Liver (tissue), 9 donors: ENCODE data around the gene NOVA2. TPM values are rescaled to one million over a fixed set of nuclear protein-coding genes. Genes with fewer than 3 reads are reported as not detected.

Experiments
- DNase-seq: peaks from one replicate; pipeline ENCODE4 v3.0.0-alpha.2; 2017; ENCODE audit warnings: low spot score
- H3K27ac ChIP-seq, 2 donors: one replicate each; pipeline ENCODE4 v1.7.0; 2013; ENCODE audit warnings: inconsistent platforms in 2 of 2, low read length in 2 of 2, control low read depth in 1 of 2, low read depth in 1 of 2, mild to moderate bottlenecking in 1 of 2
- H3K27me3 ChIP-seq, 4 donors: one replicate each; pipeline versions ENCODE4 v1.6.1 to v1.7.0; 2013; ENCODE audit warnings: low read length in 3 of 4, inconsistent platforms in 1 of 4, mild to moderate bottlenecking in 1 of 4, moderate library complexity in 1 of 4; ENCODE audit not compliant: control insufficient read depth in 4 of 4, insufficient read depth in 4 of 4
- H3K36me3 ChIP-seq, 4 donors: one replicate each; pipeline versions ENCODE4 v1.6.1 to v1.7.0; 2013; ENCODE audit warnings: low read length in 3 of 4, mild to moderate bottlenecking in 3 of 4, low read depth in 1 of 4, moderate library complexity in 1 of 4; ENCODE audit not compliant: control insufficient read depth in 4 of 4, insufficient read depth in 3 of 4
- H3K4me1 ChIP-seq, 4 donors: one replicate each; pipeline versions ENCODE4 v1.6.1 to v1.7.0; 2013; ENCODE audit warnings: low read length in 3 of 4, mild to moderate bottlenecking in 3 of 4, moderate library complexity in 1 of 4; ENCODE audit not compliant: control insufficient read depth in 4 of 4, insufficient read depth in 4 of 4
- H3K4me3 ChIP-seq, 3 donors: one replicate each; pipeline versions ENCODE4 v1.6.1 to v1.7.0; 2013; ENCODE audit warnings: low read length in 3 of 3, control low read depth in 1 of 3, low read depth in 1 of 3, mild to moderate bottlenecking in 1 of 3
- H3K9ac ChIP-seq, 2 donors: one replicate each; pipeline ENCODE4 v1.7.0; 2013; ENCODE audit warnings: low read length in 2 of 2, mild to moderate bottlenecking in 2 of 2, moderate library complexity in 2 of 2, control low read depth in 1 of 2, low read depth in 1 of 2
- H3K9me3 ChIP-seq, 4 donors: one replicate each; pipeline versions ENCODE4 v1.6.1 to v1.7.0; 2013; ENCODE audit warnings: low read length in 3 of 4; ENCODE audit not compliant: control insufficient read depth in 4 of 4
- CTCF ChIP-seq: fragments of 150-350 bp; IDR thresholded peaks from 2 replicates; pipeline ENCODE4 v1.5.1; 2017; ENCODE audit warnings: improper control_type of control experiment, low read depth, low read length; ENCODE audit not compliant: missing input control
- EGR1 ChIP-seq, 2 donors: IDR thresholded peaks; 2 replicates each; pipeline ENCODE4 v1.6.1; 2016 to 2018; ENCODE audit warnings: antibody characterized with exemption in 2 of 2, low read depth in 2 of 2
- GABPA ChIP-seq, 2 donors: IDR thresholded peaks in 1 of 2; conservative IDR thresholded peaks in 1 of 2; 2 replicates each; pipeline ENCODE4 v1.6.1; 2016; ENCODE audit warnings: antibody characterized with exemption in 2 of 2, mild to moderate bottlenecking in 1 of 2, moderate library complexity in 1 of 2
- HNF4A ChIP-seq, 2 donors: conservative IDR thresholded peaks; 2 replicates each; pipeline ENCODE4 v1.6.1; 2016; ENCODE audit warnings: antibody characterized with exemption in 2 of 2, mild to moderate bottlenecking in 2 of 2
- HNF4G ChIP-seq: IDR thresholded peaks from 2 replicates; pipeline ENCODE4 v1.6.1; 2016; ENCODE audit warnings: antibody characterized with exemption
- JUND ChIP-seq, 2 donors: IDR thresholded peaks; 2 replicates each; pipeline ENCODE4 v1.6.1; 2016; ENCODE audit warnings: antibody characterized with exemption in 2 of 2
- MAX ChIP-seq: IDR thresholded peaks from 2 replicates; pipeline ENCODE4 v1.6.1; 2016; ENCODE audit warnings: antibody characterized with exemption
- NR2F2 ChIP-seq: IDR thresholded peaks from 2 replicates; pipeline ENCODE4 v1.6.1; 2016; ENCODE audit warnings: antibody characterized with exemption
- RAD21 ChIP-seq, 2 donors: IDR thresholded peaks; 2 replicates each; pipeline ENCODE4 v1.6.1; 2016; ENCODE audit warnings: antibody characterized with exemption in 2 of 2, mild to moderate bottlenecking in 2 of 2
- REST ChIP-seq: IDR thresholded peaks from 2 replicates; pipeline ENCODE4 v1.6.1; 2016; ENCODE audit warnings: antibody characterized with exemption, mild to moderate bottlenecking
- RXRA ChIP-seq, 2 donors: IDR thresholded peaks; 2 replicates each; pipeline ENCODE4 v1.6.1; 2017 to 2018; ENCODE audit warnings: antibody characterized with exemption in 2 of 2, mild to moderate bottlenecking in 1 of 2
- SP1 ChIP-seq: IDR thresholded peaks from 2 replicates; pipeline ENCODE4 v1.6.1; 2018; ENCODE audit warnings: antibody characterized with exemption, mild to moderate bottlenecking
- TAF1 ChIP-seq: conservative IDR thresholded peaks from 2 replicates; pipeline ENCODE4 v1.6.1; 2016; ENCODE audit warnings: antibody characterized with exemption, mild to moderate bottlenecking
- YY1 ChIP-seq: IDR thresholded peaks from 2 replicates; pipeline ENCODE4 v1.6.1; 2016; ENCODE audit warnings: antibody characterized with exemption, mild to moderate bottlenecking
- WGBS: extraction: QIAGEN DNeasy Blood & Tissue Kit; methylation state at CpG from one replicate; pipeline ENCODE4 v1.1.7; 2013; 5-methylcytosine and 5-hydroxymethylcytosine counted together
- polyA plus RNA-seq, 2 donors: library from polyadenylated mRNA; stranded (reverse) in 1 of 2; unstranded in 1 of 2; fragments of 200-250 nt in 1 of 2; fragments of >200 nt in 1 of 2; fragmentation: Nextera tagmentation in 1 of 2; extraction: Ambion mirVana in 1 of 2; gene quantifications; one replicate each; pipeline versions ENCODE4 v1.2.1 to v1.2.3, GENCODE V29; 2013 to 2015
- total RNA-seq, 2 donors: library from RNA; depleted of rRNA; stranded (reverse); fragments of >200 nt; gene quantifications; one replicate each; pipeline ENCODE4 v1.2.3, GENCODE V29; 2014
- donor health status: healthy.
- donor health status: healthy.
- donor health status: healthy.
- donor health status: healthy.
- donor health status: healthy.

NOVA2 gene
- total and polyA plus RNA-seq, 4 donors, result 0.31 to 1.6 (median 0.42) TPM

- no peaks in the 10 kb centered on the region for H3K27me3 ChIP-seq
- no peak overlapping the region for H3K9ac ChIP-seq
- WGBS, result 97% methylated on average over 4 of the region's 4 CpGs
- TF ChIP-seq RAD21 (IDR thresholded peaks at IDR 0.05) (no peak), MAX (no peak), CTCF (no peak)
- H3K27ac ChIP-seq, result no peak overlapping the region
- H3K36me3 ChIP-seq, result peaks cover 3 to 10% (median 4%) of the 10 kb centered on the region in 4 donors
- H3K9me3 ChIP-seq, result no peaks in the 10 kb centered on the region
- H3K4me3 ChIP-seq, result no peak overlapping the region
- DNase-seq, result no peak
- peaks cover 9 to 27% (median 15%) of the 10 kb centered on the region in 4 donors for H3K4me1 ChIP-seq
These were observed 73.6 kb downstream of the NOVA2 start for GRCh38 chr19:45899919-45900589.

GRCh38 chr19:45899253-45899652 is 74.4 kb downstream of the NOVA2 start:
- peaks cover 9 to 27% (median 15%) of the 10 kb centered on the region in 4 donors for H3K4me1 ChIP-seq
- no peak overlapping the region for H3K9ac ChIP-seq
- TF ChIP-seq HNF4A (conservative IDR thresholded peaks at IDR 0.05), result no peak
- TF ChIP-seq REST, result no peak
- no peak for TF ChIP-seq GABPA (IDR thresholded peaks at IDR 0.05 in 1 of 2, conservative IDR thresholded peaks at IDR 0.05 in 1 of 2)
- no peak for TF ChIP-seq RAD21 (IDR thresholded peaks at IDR 0.05)
- TF ChIP-seq TAF1, result no peak
- TF ChIP-seq JUND (IDR thresholded peaks at IDR 0.05), result no peak
- no peak for TF ChIP-seq HNF4G
- no peak for TF ChIP-seq YY1
- no peak for TF ChIP-seq SP1
- no peak for TF ChIP-seq NR2F2
- no peak for TF ChIP-seq RXRA (IDR thresholded peaks at IDR 0.05)
- TF ChIP-seq MAX, result no peak
- no peak for TF ChIP-seq EGR1 (IDR thresholded peaks at IDR 0.05; ENCODE audit: low read depth in 2 of 2)
- H3K9me3 ChIP-seq, result no peaks in the 10 kb centered on the region
- no peak overlapping the region for H3K27ac ChIP-seq
- no peak overlapping the region for H3K4me3 ChIP-seq
- H3K36me3 ChIP-seq, result peaks cover 3 to 10% (median 4%) of the 10 kb centered on the region in 4 donors
- H3K27me3 ChIP-seq, result no peaks in the 10 kb centered on the region
- no peak for DNase-seq
- 91% methylated on average over 7 of the region's 7 CpGs for WGBS
